ENCODE measurements around the gene AJAP1. TPM values are rescaled to one million over a fixed set of nuclear protein-coding genes. Genes with fewer than 3 reads are reported as not detected.

Gene AJAP1
- total RNA-seq, 1 donor from 2014 or later, result 6.9 TPM

- H3K4me3 ChIP-seq, result no peak overlapping the region
- TF ChIP-seq, protein P1, sequence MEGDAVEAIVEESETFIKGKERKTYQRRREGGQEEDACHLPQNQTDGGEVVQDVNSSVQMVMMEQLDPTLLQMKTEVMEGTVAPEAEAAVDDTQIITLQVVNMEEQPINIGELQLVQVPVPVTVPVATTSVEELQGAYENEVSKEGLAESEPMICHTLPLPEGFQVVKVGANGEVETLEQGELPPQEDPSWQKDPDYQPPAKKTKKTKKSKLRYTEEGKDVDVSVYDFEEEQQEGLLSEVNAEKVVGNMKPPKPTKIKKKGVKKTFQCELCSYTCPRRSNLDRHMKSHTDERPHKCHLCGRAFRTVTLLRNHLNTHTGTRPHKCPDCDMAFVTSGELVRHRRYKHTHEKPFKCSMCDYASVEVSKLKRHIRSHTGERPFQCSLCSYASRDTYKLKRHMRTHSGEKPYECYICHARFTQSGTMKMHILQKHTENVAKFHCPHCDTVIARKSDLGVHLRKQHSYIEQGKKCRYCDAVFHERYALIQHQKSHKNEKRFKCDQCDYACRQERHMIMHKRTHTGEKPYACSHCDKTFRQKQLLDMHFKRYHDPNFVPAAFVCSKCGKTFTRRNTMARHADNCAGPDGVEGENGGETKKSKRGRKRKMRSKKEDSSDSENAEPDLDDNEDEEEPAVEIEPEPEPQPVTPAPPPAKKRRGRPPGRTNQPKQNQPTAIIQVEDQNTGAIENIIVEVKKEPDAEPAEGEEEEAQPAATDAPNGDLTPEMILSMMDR (IDR thresholded peaks at IDR 0.05), result no peak
- H3K27ac ChIP-seq, result no peak overlapping the region
- H3K36me3 ChIP-seq, result no peaks in the 10 kb centered on the region
- H3K4me1 ChIP-seq, result no peaks in the 10 kb centered on the region
- H3K9me3 ChIP-seq, result no peaks in the 10 kb centered on the region
- no peak for DNase-seq (ENCODE audit: low spot score in 2 of 2)
- intact Hi-C loops (cut with DNase I), result no loop called here
- H3K27me3 ChIP-seq, result no peaks in the 10 kb centered on the region
Measured at GRCh38 chr1:4771267-4771666, 116.9 kb downstream of the AJAP1 start.

DNA sequence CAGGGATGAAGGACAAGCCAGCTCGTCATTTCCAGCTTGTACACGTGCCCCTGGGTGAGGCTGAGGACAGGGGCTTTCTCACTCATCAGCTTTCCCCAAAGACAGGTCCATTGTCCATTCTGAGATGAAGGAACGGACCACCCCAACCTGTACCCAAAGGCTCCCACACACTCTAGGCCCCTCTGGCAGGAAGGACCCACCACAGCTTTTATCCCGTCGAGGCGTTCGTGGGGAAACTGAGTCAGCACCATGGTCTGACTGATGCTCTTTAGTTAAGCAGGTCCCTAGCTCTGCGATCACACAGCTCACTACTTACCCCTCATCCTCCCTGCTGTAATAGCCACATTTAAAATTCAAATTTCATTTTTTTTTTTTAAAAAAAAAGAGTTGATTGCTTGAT is 117.3 kb downstream of the AJAP1 start:
- intact Hi-C loops (cut with DNase I), result no loop called here

GRCh38 chr1:4772294-4773010 is 118.0 kb downstream of the AJAP1 start:
- no peaks in the 10 kb centered on the region for H3K4me1 ChIP-seq
- no peak overlapping the region for H3K4me3 ChIP-seq
- TF ChIP-seq, protein P1 (IDR thresholded peaks at IDR 0.05), result no peak
- no peaks in the 10 kb centered on the region for H3K36me3 ChIP-seq
- no peaks in the 10 kb centered on the region for H3K9me3 ChIP-seq
- no peak for DNase-seq (ENCODE audit: low spot score in 2 of 2)
- intact Hi-C loops (cut with DNase I), result no loop called here
- H3K27ac ChIP-seq, result no peak overlapping the region
- no peaks in the 10 kb centered on the region for H3K27me3 ChIP-seq

More for the DNA sequence above, 117.3 kb downstream of the AJAP1 start:
- H3K36me3 ChIP-seq, result no peaks in the 10 kb centered on the region
- H3K9me3 ChIP-seq, result no peaks in the 10 kb centered on the region
- no peaks in the 10 kb centered on the region for H3K27me3 ChIP-seq
- H3K4me1 ChIP-seq, result no peaks in the 10 kb centered on the region
- no peak overlapping the region for H3K27ac ChIP-seq
- no peak for DNase-seq (ENCODE audit: low spot score in 2 of 2)
- TF ChIP-seq, protein P1 (IDR thresholded peaks at IDR 0.05), result no peak
- H3K4me3 ChIP-seq, result no peak overlapping the region

DNA sequence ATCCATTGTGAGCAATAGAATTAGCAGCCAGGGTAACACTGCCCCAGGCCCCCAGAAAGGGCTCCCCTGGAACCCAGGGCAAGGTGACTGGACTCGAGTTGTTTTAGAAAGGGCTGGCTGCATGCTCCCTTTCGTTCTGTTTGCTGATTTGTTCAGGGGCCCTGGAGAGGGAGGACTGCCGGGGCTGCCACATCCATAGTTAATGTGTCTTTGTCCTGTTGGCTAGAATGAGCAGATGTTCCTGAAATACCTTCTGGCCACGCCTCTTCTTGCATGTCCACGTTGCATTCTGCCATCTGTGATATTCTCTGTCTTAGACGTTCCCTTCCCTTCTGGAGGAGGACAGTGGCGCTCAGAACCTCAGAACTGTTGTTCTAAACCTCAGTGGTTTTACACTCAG is 118.8 kb downstream of the AJAP1 start:
- H3K4me1 ChIP-seq, result no peaks in the 10 kb centered on the region
- no peaks in the 10 kb centered on the region for H3K9me3 ChIP-seq
- TF ChIP-seq, protein P1 (IDR thresholded peaks at IDR 0.05), result no peak
- intact Hi-C loops (cut with DNase I), result no loop called here
- no peak overlapping the region for H3K4me3 ChIP-seq
- H3K36me3 ChIP-seq, result no peaks in the 10 kb centered on the region
- no peak for DNase-seq (ENCODE audit: low spot score in 2 of 2)
- no peak overlapping the region for H3K27ac ChIP-seq
- H3K27me3 ChIP-seq, result no peaks in the 10 kb centered on the region

DNA sequence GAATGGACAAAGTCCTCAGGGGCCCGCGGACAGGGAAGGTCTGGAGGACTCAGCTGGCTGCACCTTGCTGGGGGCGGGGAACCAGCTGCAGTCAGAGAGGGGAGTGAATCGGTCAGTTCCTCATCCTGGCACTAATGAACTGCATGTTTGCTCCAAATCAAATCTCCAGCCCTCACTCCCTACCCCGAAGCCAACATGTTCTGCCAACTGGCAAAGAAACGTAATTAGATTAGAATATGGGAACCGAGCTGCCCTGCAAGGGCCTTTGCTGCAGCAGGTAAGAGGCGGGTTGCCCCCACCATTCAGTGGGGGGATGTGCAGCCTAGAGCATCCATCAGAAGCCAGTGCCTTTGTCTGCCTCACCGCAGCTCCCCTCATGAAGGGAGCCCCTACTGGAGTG is 121.1 kb downstream of the AJAP1 start:
- no peaks in the 10 kb centered on the region for H3K36me3 ChIP-seq
- H3K4me3 ChIP-seq, result no peak overlapping the region
- H3K27ac ChIP-seq, result no peak overlapping the region
- peaks cover 4% of the 10 kb centered on the region for H3K27me3 ChIP-seq
- DNase-seq (ENCODE audit: low spot score in 2 of 2), result no peak
- TF ChIP-seq, protein P1 (IDR thresholded peaks at IDR 0.05), result no peak
- no peaks in the 10 kb centered on the region for H3K4me1 ChIP-seq
- intact Hi-C loops (cut with DNase I), result no loop called here
- H3K9me3 ChIP-seq, result no peaks in the 10 kb centered on the region

Data from ascending aorta (tissue), 2 donors.